Loucy (cell line): ENCODE data around the gene FAIM2.

Experiments used
- H2AFZ ChIP-seq: fragments of 200-600 bp; sonication (generic); 2 replicates; pipeline ENCODE4 v1.6.0; 2016; ENCODE audit warnings: antibody characterized with exemption, mild to moderate bottlenecking, low read length, moderate library complexity
- H3F3A ChIP-seq: fragments of 200-600 bp; 2 replicates; pipeline ENCODE4 v1.6.0; 2016; ENCODE audit warnings: antibody characterized with exemption, low read depth, mild to moderate bottlenecking
- H3K27me3 ChIP-seq: fragments of 200-600 bp; sonication (generic); 2 replicates; pipeline ENCODE4 v1.6.1; 2014; ENCODE audit warnings: low read length, mild to moderate bottlenecking; ENCODE audit not compliant: insufficient read depth, poor library complexity, severe bottlenecking
- H3K36me3 ChIP-seq: fragments of 200-600 bp; sonication (generic); 2 replicates; pipeline ENCODE4 v1.6.1; 2016; ENCODE audit warnings: low read length; ENCODE audit not compliant: insufficient read depth
- H3K4me1 ChIP-seq: fragments of 200-600 bp; sonication (generic); 2 replicates; pipeline ENCODE4 v1.5.1; 2014; ENCODE audit warnings: low read length, mild to moderate bottlenecking; ENCODE audit not compliant: insufficient read depth, poor library complexity, severe bottlenecking
- H3K4me2 ChIP-seq: fragments of 200-600 bp; sonication (generic); 2 replicates; pipeline ENCODE4 v1.6.0; 2014; ENCODE audit warnings: antibody characterized with exemption, low read length, low read depth, mild to moderate bottlenecking; ENCODE audit not compliant: poor library complexity, severe bottlenecking
- H3K4me3 ChIP-seq: fragments of 200-600 bp; sonication (generic); 2 replicates; pipeline ENCODE4 v1.5.1; 2014; ENCODE audit warnings: low read length, mild to moderate bottlenecking, mixed read lengths; ENCODE audit not compliant: poor library complexity, severe bottlenecking
- H3K79me2 ChIP-seq: fragments of 200-600 bp; sonication (generic); 2 replicates; pipeline ENCODE4 v1.6.1; 2014; ENCODE audit warnings: low read length; ENCODE audit not compliant: insufficient read depth
- H3K9ac ChIP-seq: fragments of 200-600 bp; sonication (generic); 2 replicates; pipeline ENCODE4 v1.6.0; 2014; ENCODE audit warnings: mild to moderate bottlenecking, low read depth, low read length, moderate library complexity; ENCODE audit not compliant: poor library complexity, severe bottlenecking
- H3K9me2 ChIP-seq: fragments of 200-600 bp; sonication (generic); replicated peaks from 2 replicates; pipeline ENCODE4 v1.6.1; 2016; ENCODE audit warnings: low read depth, low read length, mixed read lengths
- H3K9me3 ChIP-seq: fragments of 200-600 bp; sonication (generic); 2 replicates; pipeline ENCODE4 v1.6.1; 2014; ENCODE audit warnings: mild to moderate bottlenecking, antibody characterized with exemption, low read length, low read depth; ENCODE audit not compliant: insufficient read depth
- H4K20me1 ChIP-seq: fragments of 200-600 bp; sonication (generic); 2 replicates; pipeline ENCODE4 v1.6.0; 2014; ENCODE audit warnings: antibody characterized with exemption, low read length, mild to moderate bottlenecking; ENCODE audit not compliant: insufficient read depth, poor library complexity, severe bottlenecking
- CTCF ChIP-seq: fragments of 200-600 bp; sonication (generic); conservative IDR thresholded peaks from 2 replicates; pipeline ENCODE4 v1.5.1; 2014; ENCODE audit warnings: mild to moderate bottlenecking, antibody characterized with exemption, low read length
- EZH2phosphoT487 ChIP-seq: fragments of 200-600 bp; IDR thresholded peaks from 2 replicates; pipeline ENCODE4 v1.6.1; 2018; ENCODE audit warnings: antibody characterized with exemption, mild to moderate bottlenecking, moderate library complexity, borderline replicate concordance

Gene FAIM2

GRCh38 chr12:49916129-49916919 lies 12.6 kb upstream of the FAIM2 start:
- no peaks in the 10 kb centered on the region for H3K4me1 ChIP-seq
- H4K20me1 ChIP-seq = no peaks in the 10 kb centered on the region
- H2AFZ ChIP-seq = no peak overlapping the region
- H3K9me3 ChIP-seq = no peaks in the 10 kb centered on the region
- no peaks in the 10 kb centered on the region for H3F3A ChIP-seq
- no peaks in the 10 kb centered on the region for H3K36me3 ChIP-seq
- H3K9ac ChIP-seq = no peak overlapping the region
- H3K27me3 ChIP-seq = no peaks in the 10 kb centered on the region
- no peaks in the 10 kb centered on the region for H3K9me2 ChIP-seq
- H3K79me2 ChIP-seq = no peaks in the 10 kb centered on the region
- H3K4me3 ChIP-seq = no peak overlapping the region
- TF ChIP-seq CTCF (no peak), EZH2phosphoT487 (no peak)
- no peak overlapping the region for H3K4me2 ChIP-seq

DNA sequence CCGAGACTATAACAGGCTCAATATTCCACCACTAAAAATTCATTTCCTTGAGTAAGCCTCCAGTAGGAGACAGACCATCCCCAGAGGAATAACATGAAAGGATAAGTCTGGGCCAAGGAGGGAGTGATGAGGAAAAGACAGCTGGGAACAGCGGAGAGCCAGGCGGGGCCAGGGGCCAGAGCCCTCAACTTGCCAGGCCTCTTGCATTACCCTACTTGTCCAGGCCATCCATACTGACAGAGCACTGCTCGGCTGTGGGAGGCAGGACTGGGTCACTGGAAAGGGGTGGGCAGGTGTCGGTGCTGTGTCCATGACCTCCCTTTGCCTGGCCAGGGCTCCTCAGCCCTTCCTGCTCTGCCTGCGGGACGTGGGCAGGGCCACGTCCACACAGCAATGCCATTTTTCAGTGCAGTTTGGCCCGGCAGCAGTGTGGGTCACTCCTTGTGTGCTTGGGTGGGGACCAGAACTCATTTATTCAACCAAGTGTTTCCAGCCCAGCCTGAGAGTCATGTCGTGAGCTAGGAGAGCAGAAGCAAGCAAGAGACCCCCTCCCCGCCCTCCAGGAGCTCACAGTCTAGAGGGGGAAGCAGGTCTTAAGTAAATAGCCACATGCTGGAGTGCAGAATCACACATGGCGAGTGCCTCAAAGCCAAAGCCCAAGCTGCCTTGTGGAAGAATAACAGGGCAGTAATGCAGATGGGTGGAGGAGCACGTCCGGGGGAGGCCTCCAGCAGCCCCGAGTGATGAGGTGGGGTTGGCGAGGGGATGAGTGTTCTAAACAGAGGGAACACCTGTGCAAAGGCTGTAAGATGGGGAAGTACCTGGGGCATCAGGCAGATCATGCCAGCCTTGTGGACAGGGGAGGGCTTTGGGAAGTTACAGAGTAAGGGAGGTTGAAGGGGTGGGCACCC lies 8.9 kb upstream of the FAIM2 start:
- TF ChIP-seq EZH2phosphoT487 = no peak
- no peak for TF ChIP-seq CTCF
- H3K36me3 ChIP-seq = no peaks in the 10 kb centered on the region
- H2AFZ ChIP-seq = no peak overlapping the region
- no peaks in the 10 kb centered on the region for H3K9me3 ChIP-seq
- H3K9ac ChIP-seq = no peak overlapping the region
- H3K79me2 ChIP-seq = no peaks in the 10 kb centered on the region
- no peaks in the 10 kb centered on the region for H3F3A ChIP-seq
- H4K20me1 ChIP-seq = no peaks in the 10 kb centered on the region
- H3K4me2 ChIP-seq = no peak overlapping the region
- no peak overlapping the region for H3K4me3 ChIP-seq
- H3K9me2 ChIP-seq = no peaks in the 10 kb centered on the region
- H3K4me1 ChIP-seq = no peaks in the 10 kb centered on the region
- no peaks in the 10 kb centered on the region for H3K27me3 ChIP-seq

DNA sequence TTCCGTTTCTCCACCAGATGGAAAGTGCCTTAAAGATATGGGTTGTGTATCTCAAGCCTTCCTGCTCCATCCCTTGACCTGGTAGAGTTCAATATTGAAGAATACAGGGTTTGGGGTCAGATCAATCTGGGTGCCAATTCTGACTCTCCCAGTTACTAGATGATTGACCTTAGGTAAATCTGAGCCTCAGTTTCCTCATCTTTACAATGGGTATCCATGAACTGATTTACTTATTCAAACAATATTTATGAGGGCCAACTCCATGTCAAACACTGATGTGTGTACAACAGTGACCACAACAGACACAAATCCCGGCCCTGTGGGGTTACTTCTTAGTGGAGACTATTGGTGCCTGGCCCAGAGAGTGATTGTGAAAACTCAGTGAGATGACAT lies 7.5 kb upstream of the FAIM2 start:
- H4K20me1 ChIP-seq = no peaks in the 10 kb centered on the region
- no peaks in the 10 kb centered on the region for H3K9me2 ChIP-seq
- TF ChIP-seq CTCF (no peak), EZH2phosphoT487 (no peak)
- no peaks in the 10 kb centered on the region for H3K4me1 ChIP-seq
- no peaks in the 10 kb centered on the region for H3K9me3 ChIP-seq
- no peak overlapping the region for H3K4me2 ChIP-seq
- no peak overlapping the region for H3K9ac ChIP-seq
- no peaks in the 10 kb centered on the region for H3K36me3 ChIP-seq
- no peak overlapping the region for H3K4me3 ChIP-seq
- no peaks in the 10 kb centered on the region for H3K27me3 ChIP-seq
- no peaks in the 10 kb centered on the region for H3F3A ChIP-seq
- no peak overlapping the region for H2AFZ ChIP-seq
- H3K79me2 ChIP-seq = no peaks in the 10 kb centered on the region
